H1 (cell line): Measurements from ENCODE around the gene PLPP4. TPM values are rescaled to one million over a fixed set of nuclear protein-coding genes. Genes with fewer than 3 reads are reported as not detected.

ENCODE experiments used
- CTCF ChIA-PET: fragments of 300-600 bp; sonication (Branson Sonifier 250); formaldehyde crosslinking; loops from one replicate; lab custom pipeline; 2021; ENCODE audit not compliant: partially characterized antibody; lab: Charles Lee
- POLR2A ChIA-PET: fragments of 300-600 bp; sonication (Branson Sonifier 250); formaldehyde crosslinking; loops from one replicate; lab custom pipeline; 2021; ENCODE audit warnings: inconsistent platforms; ENCODE audit not compliant: partially characterized antibody; lab: Charles Lee
- DNase-seq, 2 experiments: peaks; one replicate each; pipeline versions ENCODE4 v3.0.0 to v3.0.0-alpha.2; 2010 to 2022; ENCODE audit warnings: low spot score in 2 of 2, low read depth in 1 of 2, mixed read lengths in 1 of 2
- FAIRE-seq: peaks from 2 replicates; lab custom pipeline; 2011; peaks lifted over from hg19 to GRCh38; lab: Jason Lieb, UNC
- H2AFZ ChIP-seq: 2 replicates; pipeline ENCODE4 v1.8.1; 2012; ENCODE audit warnings: low read length, inconsistent platforms
- H2AK5ac ChIP-seq: 2 replicates; pipeline ENCODE4 v1.6.1; 2013; ENCODE audit warnings: low read depth, low read length
- H2BK120ac ChIP-seq: replicated peaks from 2 replicates; pipeline ENCODE3; 2013; ENCODE audit warnings: low read depth, low read length, inconsistent platforms
- H2BK12ac ChIP-seq: 2 replicates; pipeline ENCODE4 v1.6.1; 2013; ENCODE audit warnings: low read depth, low read length
- H2BK15ac ChIP-seq: 2 replicates; pipeline ENCODE4 v1.6.1; 2013; ENCODE audit warnings: low read length
- H2BK20ac ChIP-seq: 2 replicates; pipeline ENCODE4 v1.6.1; 2013; ENCODE audit warnings: low read length
- H2BK5ac ChIP-seq: 2 replicates; pipeline ENCODE4 v1.6.1; 2013; ENCODE audit warnings: low read depth, low read length
- H3K14ac ChIP-seq: 2 replicates; pipeline ENCODE4 v1.6.1; 2013; ENCODE audit warnings: inconsistent platforms; ENCODE audit not compliant: insufficient read length
- H3K18ac ChIP-seq: 2 replicates; pipeline ENCODE4 v1.6.1; 2013; ENCODE audit warnings: low read length; ENCODE audit errors: extremely low read depth
- H3K23ac ChIP-seq: 2 replicates; pipeline ENCODE4 v1.6.1; 2013; ENCODE audit warnings: inconsistent platforms; ENCODE audit not compliant: insufficient read length
- H3K23me2 ChIP-seq: 2 replicates; pipeline ENCODE4 v1.6.1; 2013; ENCODE audit warnings: low read depth, low read length
- H3K27ac ChIP-seq: 2 replicates; pipeline ENCODE4 v1.6.1; 2011; ENCODE audit warnings: low read depth, low read length, inconsistent platforms
- H3K27me3 ChIP-seq, 4 experiments: replicated peaks in 1 of 4; 1 replicate in 1 of 4; 2 replicates in 3 of 4; pipeline versions ENCODE4 v1.6.1 to v1.8.1; 2011 to 2013; ENCODE audit warnings: low read length in 3 of 4, mild to moderate bottlenecking in 3 of 4, inconsistent platforms in 2 of 4, mixed read lengths in 2 of 4, moderate library complexity in 1 of 4; ENCODE audit not compliant: control insufficient read depth in 3 of 4, insufficient read depth in 3 of 4; ENCODE audit errors: extremely low read depth in 1 of 4
- H3K36me3 ChIP-seq, 4 experiments: 2 replicates each; pipeline versions ENCODE4 v1.6.1 to v1.8.1; 2011 to 2013; ENCODE audit warnings: mild to moderate bottlenecking in 4 of 4, low read length in 3 of 4, moderate library complexity in 2 of 4, control low read depth in 1 of 4, inconsistent platforms in 1 of 4; ENCODE audit not compliant: insufficient read depth in 4 of 4, control insufficient read depth in 2 of 4
- H3K4ac ChIP-seq: replicated peaks from 2 replicates; pipeline ENCODE3; 2013; ENCODE audit warnings: low read length, low read depth, mixed read lengths, inconsistent platforms; ENCODE audit not compliant: insufficient read length
- H3K4me1 ChIP-seq, 4 experiments: replicated peaks in 1 of 4; 1 replicate in 1 of 4; 2 replicates in 3 of 4; pipeline versions ENCODE4 v1.6.1 to v1.8.1; 2011 to 2013; ENCODE audit warnings: low read length in 3 of 4, inconsistent platforms in 2 of 4, mixed read lengths in 1 of 4; ENCODE audit not compliant: insufficient read depth in 4 of 4, control insufficient read depth in 3 of 4
- H3K4me2 ChIP-seq, 2 experiments: 2 replicates each; pipeline versions ENCODE4 v1.6.1 to v1.8.1; 2011 to 2013; ENCODE audit warnings: low read depth in 2 of 2, low read length in 2 of 2, control low read depth in 1 of 2, inconsistent platforms in 1 of 2, mild to moderate bottlenecking in 1 of 2; ENCODE audit not compliant: insufficient read depth in 1 of 2
- H3K4me3 ChIP-seq, 4 experiments: fragments of 200-600, 300-600 bp in 1 of 4; sonication (generic), shearing (Covaris generic), sonication (Bioruptor Twin) in 1 of 4; 2 replicates each; pipeline versions ENCODE4 v1.5.1 to v1.8.1; 2011 to 2016; ENCODE audit warnings: low read length in 4 of 4, low read depth in 3 of 4, control low read depth in 2 of 4, inconsistent platforms in 2 of 4, mild to moderate bottlenecking in 2 of 4, mixed read lengths in 1 of 4, moderate library complexity in 1 of 4; ENCODE audit not compliant: insufficient read depth in 2 of 4; ENCODE audit errors: extremely low read depth in 1 of 4
- H3K56ac ChIP-seq: replicated peaks from 2 replicates; pipeline ENCODE3; 2013; ENCODE audit warnings: low read depth, mild to moderate bottlenecking, mixed read lengths, low read length, inconsistent platforms; ENCODE audit not compliant: insufficient read length
- H3K79me1 ChIP-seq: 2 replicates; pipeline ENCODE4 v1.6.1; 2013; ENCODE audit warnings: low read depth, low read length, control low read depth
- H3K79me2 ChIP-seq, 2 experiments: 2 replicates each; pipeline versions ENCODE4 v1.6.1 to v1.8.1; 2012 to 2013; ENCODE audit warnings: low read length in 2 of 2, mild to moderate bottlenecking in 2 of 2, inconsistent platforms in 1 of 2; ENCODE audit not compliant: insufficient read depth in 2 of 2, control insufficient read depth in 1 of 2
- H3K9ac ChIP-seq, 4 experiments: replicated peaks in 1 of 4; 1 replicate in 1 of 4; 2 replicates in 3 of 4; pipeline versions ENCODE4 v1.6.1 to v1.8.1; 2011 to 2013; ENCODE audit warnings: low read depth in 3 of 4, low read length in 3 of 4, control low read depth in 2 of 4, mild to moderate bottlenecking in 2 of 4, moderate library complexity in 2 of 4, inconsistent platforms in 1 of 4; ENCODE audit errors: extremely low read depth in 1 of 4
- H3K9me3 ChIP-seq, 2 experiments: 2 replicates each; pipeline versions ENCODE4 v1.6.1 to v1.8.1; 2012 to 2013; ENCODE audit warnings: mild to moderate bottlenecking in 2 of 2, moderate library complexity in 2 of 2, control low read depth in 1 of 2, inconsistent platforms in 1 of 2, low read depth in 1 of 2, low read length in 1 of 2, mixed read lengths in 1 of 2; ENCODE audit not compliant: insufficient read depth in 2 of 2
- H4K20me1 ChIP-seq, 2 experiments: replicated peaks in 1 of 2; 2 replicates each; pipeline versions ENCODE3 to v1.8.1; 2011 to 2013; ENCODE audit warnings: inconsistent platforms in 2 of 2, low read length in 2 of 2, mild to moderate bottlenecking in 1 of 2; ENCODE audit not compliant: insufficient read depth in 2 of 2, control insufficient read depth in 1 of 2
- H4K5ac ChIP-seq: 2 replicates; pipeline ENCODE4 v1.6.1; 2013; ENCODE audit warnings: low read length, low read depth, mixed read lengths, inconsistent platforms; ENCODE audit not compliant: insufficient read length
- H4K8ac ChIP-seq: 2 replicates; pipeline ENCODE4 v1.8.0; 2013; ENCODE audit warnings: mild to moderate bottlenecking, moderate library complexity, low read length, inconsistent platforms; ENCODE audit not compliant: insufficient read depth; ENCODE audit errors: extremely low read depth
- H4K91ac ChIP-seq: replicated peaks from 2 replicates; pipeline ENCODE3; 2013; ENCODE audit warnings: low read length, mixed read lengths, inconsistent platforms; ENCODE audit not compliant: insufficient read length
- BCL11A ChIP-seq, 2 experiments: IDR thresholded peaks; one replicate each; pipeline ENCODE4 v1.6.1; 2011; ENCODE audit warnings: low read depth in 2 of 2, low read length in 2 of 2, mild to moderate bottlenecking in 2 of 2
- CTCF ChIP-seq, 3 experiments: IDR thresholded peaks; 1 replicate in 2 of 3; 2 replicates in 1 of 3; pipeline versions ENCODE4 v1.5.1 to v1.6.1; 2011; ENCODE audit warnings: low read length in 3 of 3, mild to moderate bottlenecking in 3 of 3, inconsistent platforms in 2 of 3, low read depth in 1 of 3, moderate library complexity in 1 of 3; ENCODE audit not compliant: insufficient read depth in 1 of 3; ENCODE audit errors: control extremely low read depth in 1 of 3
- MAFK ChIP-seq: IDR thresholded peaks from 2 replicates; pipeline ENCODE4 v1.6.1; 2012; ENCODE audit warnings: low read depth, mild to moderate bottlenecking, improper control_type of control experiment, low read length
- POLR2A ChIP-seq, 2 experiments: IDR thresholded peaks; 1 replicate in 1 of 2; 2 replicates in 1 of 2; pipeline ENCODE4 v1.6.1; 2011; ENCODE audit warnings: low read depth in 2 of 2, low read length in 2 of 2, mild to moderate bottlenecking in 2 of 2; ENCODE audit errors: control extremely low read depth in 1 of 2
- SUZ12 ChIP-seq: fragments of 200-600 bp; sonication (generic); IDR thresholded peaks from 2 replicates; pipeline ENCODE4 v1.6.1; 2012; ENCODE audit warnings: mild to moderate bottlenecking, inconsistent platforms, low read length, moderate library complexity, mixed read lengths
- YY1 ChIP-seq: IDR thresholded peaks from 2 replicates; pipeline ENCODE4 v1.6.1; 2011; ENCODE audit warnings: low read depth, mild to moderate bottlenecking, low read length
- WGBS, 2 experiments: shearing (Covaris generic) in 1 of 2; methylation state at CpG; one replicate each; pipeline versions ENCODE4 v1.1.6 to v1.1.7; 2013 to 2015; ENCODE audit warnings: low lambda C conversion rate in 2 of 2, mixed read lengths in 2 of 2, inconsistent platforms in 1 of 2, low coverage in 1 of 2, missing lambda C conversion rate in 1 of 2; ENCODE audit not compliant: insufficient replicate concordance in 2 of 2, insufficient coverage in 1 of 2, insufficient read length in 1 of 2; ENCODE audit errors: extremely low coverage in 1 of 2, missing lambda C conversion rate in 1 of 2; 5-methylcytosine and 5-hydroxymethylcytosine counted together
- polyA plus RNA-seq, 7 experiments: library from polyadenylated mRNA; depleted of rRNA in 3 of 7; stranded (reverse) in 5 of 7; unstranded in 2 of 7; fragments of >200 nt in 5 of 7; fragments of 200-250 nt in 2 of 7; gene quantifications; 1 replicate in 5 of 7; 2 replicates in 1 of 7; 4 replicates in 1 of 7; pipeline versions ENCODE4 v1.2.1 to v1.2.3, GENCODE V29; 2011 to 2013; ENCODE audit warnings: missing spikeins in 2 of 7, mixed read lengths in 2 of 7
- total RNA-seq: library from RNA; stranded (reverse); fragmentation: NEBNext Ultra II Directional; extraction: Animal tissue kit (Norgen Biotek cat#: 25700); gene quantifications from 2 replicates; pipeline ENCODE4 v1.2.1, GENCODE V29; 2021

PLPP4 gene
- total and polyA plus RNA-seq, 2 of the 8 experiments (the other 6 are each of a cell fraction or from before 2014, with no cell fraction given) = 0.30 TPM; not detected in 1

GRCh38 chr10:120494313-120494710 lies 37.3 kb downstream of the PLPP4 start:
- CTCF ChIA-PET = interaction anchor here (0.6 kb wide), 2 partner anchors 206 to 909 kb away, joined by 3 read pairs; no protein-coding TSS in a partner anchor

More at GRCh38 chr10:120494313-120494710, 37.3 kb downstream of the PLPP4 start:
- H3K23me2 ChIP-seq = no peaks in the 10 kb centered on the region; the same call in 1 of the 2 replicates
- H3K4me2 ChIP-seq = no peak overlapping the region
- H3K9me3 ChIP-seq = no peaks in the 10 kb centered on the region
- no peak overlapping the region for H2BK15ac ChIP-seq
- H2BK20ac ChIP-seq = no peak overlapping the region
- H4K5ac ChIP-seq = no peak overlapping the region
- no peak overlapping the region for H3K9ac ChIP-seq
- no peaks in the 10 kb centered on the region for H3K79me2 ChIP-seq
- TF ChIP-seq BCL11A (IDR thresholded peaks at IDR 0.05; ENCODE audit: low read depth in 2 of 2, low read length in 2 of 2) (no peak), SUZ12 (no peak), POLR2A (IDR thresholded peaks at IDR 0.05; ENCODE audit: control extremely low read depth in 1 of 2, low read depth in 2 of 2, low read length in 2 of 2) (no peak), CTCF (IDR thresholded peaks at IDR 0.05; ENCODE audit: control extremely low read depth in 1 of 3, insufficient read depth in 1 of 3, low read depth in 1 of 3, low read length in 3 of 3) (no peak), MAFK (no peak), YY1 (no peak)
- H3K4me1 ChIP-seq = peaks cover 0 to 3% (median 0%) of the 10 kb centered on the region in 4 experiments; a peak in 1 of 7 replicates
- no peak overlapping the region for H3K56ac ChIP-seq
- no peak overlapping the region for H2BK5ac ChIP-seq
- DNase-seq (no peak), FAIRE-seq (no peak)
- H3K4ac ChIP-seq = no peak overlapping the region
- 96% methylated on average over 6 of the region's 6 CpGs; no CpG with 5 or more reads in 1 of the 2 experiments for WGBS, 2 experiments
- no peaks in the 10 kb centered on the region for H3K79me1 ChIP-seq
- no peak overlapping the region for H3K4me3 ChIP-seq
- POLR2A ChIA-PET = no interaction called here
- no peak overlapping the region for H3K27ac ChIP-seq
- H3K27me3 ChIP-seq = no peaks in the 10 kb centered on the region
- no peak overlapping the region for H2BK12ac ChIP-seq
- no peak overlapping the region for H3K14ac ChIP-seq
- H2BK120ac ChIP-seq = no peak overlapping the region
- no peak overlapping the region for H4K91ac ChIP-seq
- H3K36me3 ChIP-seq = no peaks in the 10 kb centered on the region
- no peak overlapping the region for H2AFZ ChIP-seq
- H3K18ac ChIP-seq = no peak overlapping the region
- H4K20me1 ChIP-seq = no peaks in the 10 kb centered on the region
- H4K8ac ChIP-seq = no peak overlapping the region
- H2AK5ac ChIP-seq = no peak overlapping the region
- H3K23ac ChIP-seq = no peak overlapping the region
